Skin epidermis (tissue), 12 donors: ENCODE data around the gene GGTLC3.
"Not testable (repeated sequence)": the region's sequence is repeated elsewhere in the genome, so short reads cannot be mapped to it uniquely, and the experiment has no call there.

ENCODE experiments used
- H3K27ac ChIP-seq, 21 experiments: fragments of 200-600 bp; sonication (generic) in 11 of 21; one replicate each; pipeline ENCODE4 v1.5.0; 2020; ENCODE audit warnings: mild to moderate bottlenecking in 3 of 21, inconsistent platforms in 2 of 21, moderate library complexity in 2 of 21
- H3K4me3 ChIP-seq, 7 experiments: fragments of 200-600 bp; sonication (generic) in 2 of 7; one replicate each; pipeline ENCODE4 v1.5.0; 2020; ENCODE audit warnings: inconsistent platforms in 2 of 7, mild to moderate bottlenecking in 2 of 7, moderate library complexity in 1 of 7

GGTLC3 gene

DNA sequence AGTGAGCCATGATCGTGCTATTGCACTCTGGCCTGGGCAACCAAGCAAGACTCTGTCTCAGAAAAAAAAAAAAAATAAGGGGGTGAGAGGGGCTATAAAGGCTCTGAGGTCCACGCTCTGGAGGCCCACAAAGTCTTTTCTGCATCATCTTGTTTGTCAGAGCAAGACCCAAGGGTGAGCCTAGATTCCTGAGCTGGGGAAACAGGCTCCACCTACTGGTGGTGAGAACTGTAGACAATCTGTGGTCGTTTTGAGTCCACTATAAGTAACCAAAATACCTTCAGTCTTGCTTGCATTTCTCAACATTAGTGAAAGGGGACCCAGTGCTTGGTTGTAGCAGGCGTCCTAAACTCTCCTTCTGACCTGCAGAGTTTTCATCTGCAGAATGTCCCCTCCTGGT, 5.4 kb upstream of the GGTLC3 start:
- H3K4me3 ChIP-seq, H3K27ac ChIP-seq: not testable (repeated sequence)

DNA sequence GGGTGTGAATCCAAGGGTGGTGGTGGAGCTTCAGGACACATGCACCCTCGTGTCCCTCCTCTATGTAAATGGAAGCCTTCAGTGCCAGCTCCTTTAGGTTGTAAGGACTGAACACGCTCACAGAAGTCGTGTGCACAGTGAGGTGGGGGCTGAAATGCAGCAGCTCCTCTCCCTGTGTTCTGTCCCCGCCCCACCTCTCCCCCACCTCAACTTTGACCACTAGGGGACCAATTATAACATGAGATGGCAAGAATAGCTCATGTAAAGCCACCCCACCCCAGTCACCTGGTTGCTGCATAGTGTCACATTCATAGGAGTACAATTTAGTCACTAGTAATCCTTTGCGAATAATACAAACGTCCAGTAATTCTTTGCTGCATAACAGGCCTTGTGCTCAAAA, 4.8 kb upstream of the GGTLC3 start:
- not testable (repeated sequence) for H3K27ac ChIP-seq, H3K4me3 ChIP-seq

DNA sequence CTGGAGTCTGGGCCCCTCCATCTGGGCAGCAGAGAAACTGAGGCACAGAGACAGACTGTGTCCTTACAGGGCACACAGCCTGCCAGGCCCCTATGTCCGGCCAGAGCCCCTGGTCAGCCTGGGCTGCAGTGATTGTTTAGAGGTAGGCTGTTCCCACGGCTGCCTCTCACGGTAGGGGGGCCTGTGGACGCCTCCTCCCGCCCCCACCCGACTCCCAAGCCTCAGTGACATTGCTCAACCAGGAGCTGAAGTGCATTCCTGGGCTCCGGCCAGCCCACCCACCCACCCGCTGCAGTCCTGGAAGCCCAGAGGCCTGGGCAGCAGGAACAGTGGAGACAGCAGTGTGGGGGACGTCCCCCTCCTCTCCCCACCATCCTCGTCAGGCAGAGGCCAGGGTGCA, 4.5 kb downstream of the GGTLC3 start:
- H3K4me3 ChIP-seq, H3K27ac ChIP-seq: not testable (repeated sequence)

DNA sequence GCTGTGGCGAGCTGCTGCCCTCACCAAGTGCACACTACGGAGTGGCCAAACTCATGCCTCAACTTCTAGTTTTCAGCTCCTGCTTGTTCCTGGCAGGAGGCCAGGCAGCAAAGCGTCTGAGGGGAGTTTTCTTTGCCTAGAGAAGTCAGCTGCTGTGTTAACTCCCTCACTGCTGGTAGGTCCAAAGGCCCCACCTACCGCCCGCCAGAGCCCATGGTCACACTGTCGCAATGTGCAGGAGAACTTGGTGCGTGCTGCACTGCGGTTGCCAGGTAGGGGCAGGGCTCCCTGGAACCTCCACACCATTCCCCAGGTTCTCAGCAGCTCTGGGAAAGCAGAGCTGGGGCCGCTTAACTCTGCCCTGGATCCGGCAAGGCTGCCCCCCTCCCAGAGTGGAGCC, 5.6 kb downstream of the GGTLC3 start:
- H3K4me3 ChIP-seq = not testable (repeated sequence)

DNA sequence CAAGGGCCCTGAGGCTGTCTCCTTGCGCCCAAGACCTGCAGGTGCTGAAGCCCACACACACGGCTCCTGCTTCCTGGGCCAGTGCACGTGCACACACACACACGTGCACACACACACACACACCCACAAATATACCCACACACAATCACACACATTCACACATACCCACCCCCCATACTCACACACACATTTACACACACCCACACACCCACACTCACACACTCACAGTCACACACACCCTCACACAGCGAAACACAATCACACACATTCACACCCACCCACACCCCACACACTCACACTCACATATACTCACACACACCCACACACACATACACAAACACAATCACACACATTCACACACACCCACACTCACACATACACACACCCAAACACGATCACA, 6.6 kb downstream of the GGTLC3 start:
- not testable (repeated sequence) for H3K27ac ChIP-seq, H3K4me3 ChIP-seq

More for the DNA sequence above, 5.6 kb downstream of the GGTLC3 start:
- H3K27ac ChIP-seq = not testable (repeated sequence)

DNA sequence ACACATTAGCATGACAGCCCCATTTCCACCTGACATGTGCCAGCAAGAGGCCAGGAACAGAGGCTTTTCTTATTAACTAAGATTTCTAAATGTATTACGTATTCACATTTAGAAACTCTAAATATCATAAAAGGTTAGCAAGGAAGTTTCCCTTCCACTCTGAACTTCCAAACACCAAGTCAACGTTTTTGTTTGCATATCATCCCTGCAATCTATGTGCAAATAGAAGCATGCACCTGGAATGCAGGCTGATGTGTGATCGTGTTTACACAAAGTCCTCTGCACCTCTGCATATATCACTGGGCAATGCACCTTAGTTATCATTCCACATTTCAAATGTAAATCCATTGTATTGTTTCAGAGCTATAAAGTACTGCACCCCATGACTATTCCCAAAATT, 21.7 kb downstream of the GGTLC3 start:
- H3K27ac ChIP-seq, H3K4me3 ChIP-seq: not testable (repeated sequence)
